Hypothalamus (tissue), 51 donors: Measurements from ENCODE around the gene MRPL43.

Experiments
- DNase-seq, 51 donors: peaks; one replicate each; lab custom pipeline; 2025; lab: John Stamatoyannopoulos, UW

MRPL43 gene

DNA sequence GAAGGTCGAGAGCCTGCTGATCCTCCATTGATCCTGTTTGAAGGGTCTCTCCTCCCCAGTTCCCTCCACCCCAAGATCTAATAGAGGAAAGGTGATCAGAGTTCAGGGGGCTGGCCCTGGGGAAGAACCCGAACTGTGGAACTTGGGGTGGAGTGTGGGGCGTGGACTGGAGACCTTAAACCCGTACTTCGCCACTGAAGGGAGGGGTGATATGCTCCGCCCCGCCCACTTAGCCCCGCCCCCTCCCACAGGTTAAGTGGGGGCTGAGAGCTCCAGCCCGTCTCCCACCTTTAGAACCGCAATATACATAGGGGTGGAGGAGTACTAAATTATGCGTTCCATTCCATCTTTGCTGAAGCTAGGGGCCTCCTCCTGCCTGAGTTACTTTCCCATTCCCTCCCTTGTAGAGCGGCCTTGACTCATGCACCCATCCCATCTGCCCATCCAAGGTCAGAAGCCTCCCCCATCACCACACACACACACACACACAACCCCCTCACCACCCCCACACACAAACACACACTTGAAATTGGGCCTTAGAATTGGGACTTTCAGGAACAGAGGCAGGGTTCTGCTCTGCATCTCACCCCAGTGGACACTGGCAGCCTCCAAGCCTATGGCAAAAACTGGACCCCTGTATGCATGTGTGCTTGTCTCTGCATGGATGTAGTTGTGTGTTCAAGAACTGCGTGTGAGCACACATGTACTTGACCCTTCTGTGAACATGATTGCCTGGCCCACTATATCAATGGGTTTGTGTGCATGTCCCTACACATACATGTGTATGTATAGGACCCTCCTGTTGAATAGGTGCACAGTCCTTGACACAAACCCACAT, 17.0 kb downstream of the MRPL43 start:
- peak in 4 of 51 donors; percentile 5 to 21 (median 12) for DNase-seq

DNA sequence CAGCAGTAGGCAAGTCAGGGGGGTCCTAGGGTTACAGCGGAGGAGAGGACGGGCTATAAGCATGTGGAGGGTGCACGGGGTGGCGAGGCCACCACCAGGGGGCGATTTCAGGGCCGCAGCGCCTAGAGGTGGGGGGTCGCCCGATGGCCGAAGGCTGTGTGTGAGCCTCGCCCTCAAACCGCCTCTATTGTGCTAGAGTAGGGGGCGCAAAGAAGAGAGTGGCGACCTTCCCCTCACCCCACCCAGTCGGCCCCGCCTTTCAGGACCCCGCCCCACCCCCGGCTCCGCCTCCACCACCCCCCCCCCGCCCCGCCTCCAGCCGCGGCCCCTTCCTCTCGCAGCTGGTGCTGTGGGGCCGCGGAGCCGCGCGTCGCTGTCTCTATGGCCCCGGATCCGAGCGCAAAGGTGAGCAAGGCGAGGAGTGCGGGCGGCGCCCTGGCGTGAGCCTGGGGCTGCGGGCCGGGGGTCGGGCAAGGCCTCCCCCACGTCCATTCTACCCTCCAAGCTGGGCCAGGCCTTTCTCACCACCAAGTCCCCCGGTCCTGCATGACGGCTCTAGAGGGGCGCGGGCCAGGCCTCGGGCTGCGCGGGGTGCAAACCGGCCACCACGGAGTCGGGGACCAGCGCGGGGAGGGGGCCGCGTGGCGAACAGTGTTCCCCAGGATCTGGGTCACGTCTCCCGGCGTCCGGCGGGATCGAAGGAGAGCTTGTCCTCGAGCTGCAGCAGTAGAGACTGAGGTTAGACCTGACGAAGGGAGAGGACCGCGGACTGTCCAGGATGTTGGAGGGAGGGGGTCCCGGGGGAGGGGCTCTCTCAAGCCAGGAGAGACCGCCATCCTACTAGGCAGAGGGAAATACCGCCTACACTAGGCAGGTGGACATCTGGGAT, 17.9 kb downstream of the MRPL43 start, which contains the start of gene SEMA4G:
SEMA4G (plus strand) TSS at position 318 of the 889 bp plus-strand sequence. CDS start 3,409 bp downstream, outside the sequence.
- peak in 21 of 51 donors; percentile 18 to 65 (median 34) for DNase-seq

DNA sequence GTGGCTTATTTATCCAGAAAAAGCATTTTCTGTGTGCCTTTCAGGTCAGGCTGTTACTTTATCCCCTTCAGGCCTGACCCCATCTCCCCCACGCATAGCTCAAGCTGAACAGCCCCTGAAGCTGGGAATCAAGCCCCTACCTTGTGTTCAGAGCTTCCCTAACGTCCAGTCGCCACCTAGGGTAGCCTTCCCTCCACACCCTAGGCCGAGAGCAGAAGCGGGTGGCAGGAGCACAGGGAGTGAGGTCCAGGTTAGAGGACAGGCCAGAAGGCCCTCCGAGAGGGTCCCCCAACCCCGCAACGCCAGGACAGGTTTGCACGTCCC, 18.5 kb downstream of the MRPL43 start:
- peak in 1 of 51 donors; percentile 62 for DNase-seq

DNA sequence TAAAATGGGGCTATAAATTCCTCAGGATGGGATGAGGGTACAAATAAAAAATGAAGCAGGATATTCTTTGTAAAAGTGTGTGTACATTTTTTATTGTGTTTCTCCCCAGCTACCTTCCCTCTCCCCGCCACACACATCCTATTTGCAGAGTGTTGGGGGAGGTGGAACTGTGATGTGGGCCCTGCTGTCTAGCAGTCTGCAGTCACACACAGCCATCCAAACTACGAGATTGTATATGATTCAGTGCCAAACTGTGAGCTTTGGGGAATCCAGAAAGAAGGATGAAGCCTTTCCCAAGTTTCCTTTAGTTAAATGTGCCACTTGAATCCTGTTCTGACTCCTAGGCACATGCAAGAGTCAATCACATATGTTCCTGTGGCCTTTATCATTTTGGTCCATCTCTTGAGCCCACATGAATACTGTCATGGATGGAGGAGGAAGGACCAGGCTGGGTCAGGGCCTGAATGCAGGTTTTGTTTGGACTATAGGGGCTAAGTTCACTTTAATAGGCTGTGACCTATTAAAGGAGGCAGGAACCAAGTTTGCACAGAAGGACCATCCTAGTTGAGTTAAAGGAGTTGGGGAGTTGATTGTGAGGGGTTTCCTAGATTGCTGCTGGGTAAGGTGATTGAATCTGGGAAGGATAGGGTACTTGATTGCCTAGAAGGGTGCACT, 19.1 kb downstream of the MRPL43 start:
- peak in 1 of 51 donors; percentile 19 for DNase-seq

DNA sequence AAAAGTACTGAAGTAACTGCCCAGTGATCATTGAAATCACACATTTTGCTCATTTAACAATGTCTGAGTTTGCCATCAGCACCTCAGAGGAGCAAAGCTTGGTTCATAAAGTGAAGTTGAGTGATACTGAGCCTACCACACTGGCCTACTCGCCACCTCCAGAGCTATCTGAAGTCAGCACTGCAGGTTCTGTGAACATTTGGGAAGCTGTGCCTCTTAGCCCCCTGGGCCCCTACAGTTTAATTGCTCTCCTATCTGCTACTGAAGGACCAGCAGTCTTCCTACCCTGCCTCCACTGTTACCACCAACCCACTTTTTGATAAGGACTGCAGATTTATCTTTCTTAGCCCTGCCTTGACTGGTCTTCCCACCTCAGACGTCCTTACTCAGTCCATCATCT, 20.0 kb downstream of the MRPL43 start:
- no peak for DNase-seq

DNA sequence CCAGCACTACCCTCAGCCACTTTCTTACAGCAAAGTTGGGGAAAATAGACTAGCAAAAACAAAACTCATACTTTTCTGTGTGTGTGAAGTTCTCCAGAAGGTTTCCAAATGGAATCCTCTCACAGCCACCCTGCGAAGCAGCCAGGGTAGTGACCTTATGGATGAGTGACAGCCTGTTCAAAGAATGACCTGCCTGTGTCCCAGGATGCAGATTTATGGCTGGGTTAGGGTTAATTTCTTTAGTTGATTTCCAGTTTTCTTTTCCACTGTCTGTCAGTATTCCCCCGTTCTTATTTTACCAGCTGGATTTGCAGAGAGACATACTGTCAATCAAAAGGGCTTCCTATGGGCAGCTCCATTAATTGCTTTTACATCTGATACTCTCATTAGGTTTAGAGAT, 20.4 kb downstream of the MRPL43 start:
- no peak for DNase-seq

DNA sequence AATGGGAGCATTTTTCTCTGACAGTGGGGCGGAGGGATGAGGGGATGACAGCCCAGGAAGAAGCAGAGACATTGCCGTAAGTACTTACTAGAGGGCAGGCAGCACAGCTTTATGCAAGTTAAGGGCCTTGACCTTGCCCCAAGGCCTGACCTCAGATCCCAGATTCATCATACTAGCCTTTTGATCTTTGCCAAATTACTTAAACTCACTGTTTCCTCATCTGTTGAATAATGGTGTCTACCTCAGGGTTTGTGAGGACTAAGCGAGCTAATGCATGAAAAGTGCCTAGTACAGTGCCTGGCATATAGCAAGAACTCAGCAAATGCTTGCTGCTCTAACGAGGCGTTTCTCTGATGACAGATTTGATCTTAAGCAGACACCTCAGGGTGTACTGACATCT, 21.5 kb downstream of the MRPL43 start:
- DNase-seq = no peak

DNA sequence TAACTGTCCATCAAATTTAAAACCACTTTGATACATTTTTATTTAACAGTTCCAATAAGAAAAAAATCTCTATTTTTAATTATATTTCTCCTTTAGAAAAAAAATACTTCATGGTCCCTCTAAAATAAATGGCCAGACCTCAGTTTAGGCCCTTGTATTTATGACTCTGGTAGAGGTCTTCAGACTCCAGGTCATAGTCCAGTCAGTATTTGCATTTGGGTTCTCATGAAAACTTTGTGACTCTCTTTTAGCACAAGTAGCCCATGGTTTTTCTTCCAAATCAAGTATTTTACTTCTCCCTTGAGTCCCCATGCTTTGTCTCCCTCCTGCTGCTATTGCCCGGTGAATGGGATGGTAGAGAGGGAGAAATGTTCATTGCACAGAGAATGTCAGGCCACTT, 23.5 kb downstream of the MRPL43 start:
- no peak for DNase-seq

DNA sequence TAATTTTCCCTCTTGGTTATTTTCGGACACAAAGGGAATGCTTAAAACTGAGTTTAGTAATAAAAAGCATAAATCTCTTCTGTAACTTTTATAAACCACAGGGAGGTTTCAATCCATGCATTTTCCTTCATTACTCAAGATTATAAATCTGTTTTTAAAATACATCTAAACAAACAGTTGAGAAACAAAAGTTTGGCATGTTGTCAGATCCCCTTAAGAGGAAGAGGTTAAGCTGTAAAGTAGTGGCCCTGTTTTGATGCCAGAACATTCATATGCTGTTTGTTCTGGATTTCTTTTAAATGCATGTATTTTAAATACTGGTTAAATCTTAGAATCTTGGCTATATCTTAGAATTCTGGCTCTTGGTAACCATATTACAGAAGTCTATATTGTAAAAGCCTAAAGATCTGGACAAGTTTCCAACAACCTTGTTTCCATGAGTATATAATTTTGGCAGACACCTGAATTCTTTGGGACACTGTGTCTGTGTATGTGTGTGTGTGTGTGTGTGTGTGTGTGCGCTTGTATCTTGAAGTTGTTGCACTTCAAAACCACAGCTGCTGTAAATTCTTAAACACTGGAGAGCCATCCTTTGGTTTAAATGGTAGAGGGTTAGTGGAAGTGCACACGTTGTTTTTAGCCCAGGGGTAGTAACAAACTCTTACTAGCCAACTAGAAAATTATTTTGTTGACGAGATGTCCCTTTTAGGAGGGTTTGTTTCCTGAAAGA, 24.8 kb downstream of the MRPL43 start:
- DNase-seq = no peak

DNA sequence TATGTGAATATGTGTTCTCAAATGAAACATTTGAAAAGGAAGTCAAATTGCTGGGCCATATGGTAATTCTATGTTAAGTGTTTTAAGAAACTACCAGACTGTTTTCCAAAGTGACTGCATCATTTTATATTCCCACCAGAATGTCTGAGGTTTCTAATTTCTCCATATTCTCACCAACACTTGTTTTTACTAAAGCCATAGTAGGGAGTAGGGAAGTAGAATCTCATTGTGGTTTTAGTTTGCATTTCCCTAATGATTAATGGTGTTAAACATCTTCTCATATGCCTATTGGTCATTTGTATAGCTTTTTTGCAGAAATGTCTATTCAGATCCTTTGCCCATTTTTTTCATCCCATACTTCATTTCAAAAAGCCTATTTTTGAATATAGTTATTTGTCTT, 27.0 kb downstream of the MRPL43 start:
- DNase-seq = no peak

DNA sequence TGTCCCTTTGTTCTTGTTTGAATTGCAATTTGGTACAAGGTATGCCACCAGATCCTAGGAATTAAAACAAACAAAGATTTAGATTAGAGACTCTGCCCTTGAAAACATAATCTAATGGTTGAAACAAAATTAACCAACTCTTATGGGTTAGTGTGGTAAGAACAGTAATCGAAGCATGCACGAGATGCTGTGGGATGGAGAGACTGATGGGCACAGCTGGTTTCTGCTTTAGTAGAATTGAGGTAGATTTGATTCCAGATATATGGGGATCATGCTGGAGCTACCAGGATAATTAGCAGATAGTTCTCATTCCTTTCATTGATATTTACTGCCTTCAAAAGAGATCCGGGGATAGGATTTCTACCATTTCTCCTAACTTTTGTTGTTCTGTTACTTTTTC, 38.4 kb downstream of the MRPL43 start:
- DNase-seq = no peak

DNA sequence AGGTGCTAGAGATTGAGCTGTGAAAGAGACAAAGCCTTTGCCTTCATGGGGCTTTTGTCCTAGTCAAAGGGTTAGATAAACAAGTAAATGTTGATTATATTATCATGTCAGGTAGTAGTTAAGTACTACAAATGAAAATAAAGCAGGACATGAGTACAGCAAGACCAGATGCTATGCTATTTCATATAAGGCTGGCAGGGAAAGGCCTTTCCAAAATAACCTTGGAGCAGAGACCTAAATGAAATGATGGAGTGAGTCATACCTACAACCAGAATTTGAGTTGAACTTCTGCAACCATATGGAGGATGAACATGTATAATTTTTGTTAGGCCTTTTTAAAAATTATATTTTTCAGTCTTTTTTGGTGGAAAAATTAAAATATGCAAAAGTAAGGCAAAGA, 41.5 kb downstream of the MRPL43 start:
- no peak for DNase-seq

DNA sequence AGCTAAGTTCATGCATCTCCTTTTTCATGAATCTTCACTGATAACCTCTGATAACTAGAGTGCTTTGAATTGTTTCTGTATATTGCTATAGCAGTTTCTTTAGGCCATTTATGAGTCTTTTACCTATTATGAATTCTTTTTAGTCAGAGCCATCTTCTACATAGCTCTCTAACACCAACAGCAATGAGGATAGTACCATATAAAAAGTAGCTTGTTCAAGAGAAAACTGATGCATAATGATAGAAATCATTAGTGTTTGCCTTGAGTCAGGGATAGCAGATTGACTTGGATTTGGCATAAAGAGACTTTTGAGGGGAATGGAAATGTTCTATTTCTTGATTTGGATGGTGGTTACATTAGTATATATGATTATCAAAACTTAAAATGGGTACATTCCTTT, 43.8 kb downstream of the MRPL43 start:
- no peak for DNase-seq

DNA sequence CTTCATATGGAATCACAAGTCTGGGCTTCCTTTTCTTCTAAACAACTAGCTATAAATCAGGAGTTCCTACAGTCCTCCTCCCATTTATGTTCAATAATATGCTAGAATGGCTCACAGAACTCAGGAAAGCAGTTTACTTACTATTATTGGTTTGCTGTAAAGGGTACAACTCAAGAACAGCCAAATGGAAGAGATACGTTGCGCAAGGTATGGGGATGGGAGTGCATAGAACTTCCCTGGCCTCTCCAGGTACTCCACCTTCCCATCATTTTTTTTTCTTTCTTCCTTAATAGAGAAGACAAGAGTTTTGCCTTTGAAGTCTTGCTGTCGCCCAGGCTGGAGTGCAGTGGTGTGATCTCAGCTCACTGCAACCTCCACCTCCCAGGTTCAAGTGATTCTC, 45.1 kb downstream of the MRPL43 start:
- DNase-seq = no peak

DNA sequence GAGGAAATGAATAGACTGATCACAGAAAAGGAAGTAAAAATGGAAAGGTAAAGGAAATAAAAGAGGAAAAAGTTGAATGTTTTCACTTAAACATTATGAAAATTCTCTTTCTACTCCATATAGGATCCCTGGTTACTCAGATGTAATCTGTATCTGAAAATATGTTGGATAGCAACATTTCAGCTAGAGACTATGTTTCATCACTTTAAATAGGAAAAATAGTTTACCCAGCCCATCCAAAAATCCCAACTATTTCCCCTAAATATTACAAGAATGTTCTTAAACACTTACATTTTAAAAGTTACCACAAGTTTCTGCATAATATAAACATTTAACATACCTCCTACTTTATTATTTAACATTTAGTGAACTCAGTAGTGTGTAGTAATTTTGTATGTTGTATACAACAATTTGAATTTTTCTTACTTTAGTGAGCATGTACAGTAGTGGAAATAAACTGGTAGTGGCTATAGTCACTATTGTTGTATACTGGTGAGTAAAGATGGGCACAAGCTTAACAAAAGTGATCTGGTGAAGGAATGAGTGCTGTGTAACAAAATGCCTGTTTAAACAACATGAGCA, 47.4 kb downstream of the MRPL43 start:
- DNase-seq = no peak
